ENCODE measurements around the gene PELI2.

Gene PELI2

DNA sequence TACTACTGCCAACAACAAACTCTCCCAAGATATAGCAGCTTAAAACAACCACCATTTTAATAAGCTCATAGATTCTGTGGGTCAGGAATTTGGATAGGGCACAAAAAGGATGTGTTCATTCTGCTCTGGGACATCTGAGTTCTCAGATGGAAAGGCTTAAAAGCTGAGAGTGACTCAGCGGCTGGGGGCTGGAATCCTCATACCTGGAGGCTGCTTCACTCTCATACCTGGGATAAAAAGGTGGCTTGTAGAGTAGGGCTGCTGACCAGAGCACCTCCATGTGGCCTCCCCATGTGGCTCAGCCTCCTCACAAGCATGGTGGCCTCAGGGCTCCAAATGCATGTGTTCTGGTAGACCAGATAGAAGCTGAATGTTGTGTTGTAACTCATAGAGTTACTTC lies 20.2 kb upstream of the PELI2 start:
- H3K27ac ChIP-seq (ENCODE audit: low read depth, low read length), result no peak overlapping the region
- H3K9me3 ChIP-seq (ENCODE audit: control insufficient read depth in 1 of 2, low read length in 2 of 2), result peaks cover 0 to 6% of the 10 kb centered on the region in 2 donors
- no peak overlapping the region for H3K4me3 ChIP-seq (ENCODE audit: low read depth in 1 of 2, low read length in 2 of 2)
- H3K4me1 ChIP-seq (ENCODE audit: control insufficient read depth in 1 of 2, insufficient read depth in 2 of 2, low read length in 2 of 2), result peaks cover 0 to 5% of the 10 kb centered on the region in 2 donors
- no peak overlapping the region for H3K9ac ChIP-seq (ENCODE audit: low read depth in 1 of 2, low read length in 2 of 2)
- no peaks in the 10 kb centered on the region for H3K27me3 ChIP-seq (ENCODE audit: control insufficient read depth in 1 of 2, insufficient read depth in 2 of 2, low read length in 2 of 2)
- H3K36me3 ChIP-seq (ENCODE audit: control insufficient read depth in 1 of 2, insufficient read depth in 2 of 2, low read length in 2 of 2), result no peaks in the 10 kb centered on the region

DNA sequence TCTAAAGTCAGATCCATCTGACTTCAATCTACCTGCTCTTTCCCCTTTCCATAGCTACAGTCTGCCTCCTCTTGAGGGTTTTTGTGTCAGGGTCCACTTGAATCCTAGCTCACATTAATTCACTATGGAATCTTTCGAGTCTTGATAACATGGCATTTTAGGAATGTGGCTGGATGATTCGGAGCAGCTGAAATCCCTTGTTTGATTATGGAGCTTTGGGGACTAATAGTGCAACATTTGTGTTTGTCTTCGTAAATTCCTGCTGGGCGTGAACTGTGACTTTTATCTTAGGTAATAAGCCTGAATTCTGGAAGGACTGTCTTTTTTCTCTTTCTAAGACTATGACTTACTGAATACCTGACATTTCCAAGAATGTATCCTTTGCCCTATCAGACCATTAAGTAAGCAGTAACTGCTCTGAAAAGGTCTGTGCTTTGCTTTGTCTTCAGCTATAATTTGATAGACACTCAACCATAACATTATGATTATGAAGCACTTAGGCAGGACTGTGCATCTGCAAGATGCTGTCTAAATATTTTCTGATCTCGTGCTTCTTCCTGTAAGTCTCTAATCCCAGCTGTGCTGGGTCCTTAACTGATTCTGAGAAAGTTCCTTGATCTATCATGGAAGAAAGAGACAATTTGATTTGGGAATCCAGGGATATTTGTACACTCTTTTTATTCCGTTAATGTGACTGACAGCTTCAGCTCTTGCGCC lies 19.0 kb upstream of the PELI2 start:
- no peaks in the 10 kb centered on the region for H3K27me3 ChIP-seq (ENCODE audit: control insufficient read depth in 1 of 2, insufficient read depth in 2 of 2, low read length in 2 of 2)
- H3K27ac ChIP-seq (ENCODE audit: low read depth, low read length), result no peak overlapping the region
- H3K4me1 ChIP-seq (ENCODE audit: control insufficient read depth in 1 of 2, insufficient read depth in 2 of 2, low read length in 2 of 2), result peaks cover 0 to 5% of the 10 kb centered on the region in 2 donors
- H3K4me3 ChIP-seq (ENCODE audit: low read depth in 1 of 2, low read length in 2 of 2), result no peak overlapping the region
- peaks cover 0 to 6% of the 10 kb centered on the region in 2 donors for H3K9me3 ChIP-seq (ENCODE audit: control insufficient read depth in 1 of 2, low read length in 2 of 2)
- no peak overlapping the region for H3K9ac ChIP-seq (ENCODE audit: low read depth in 1 of 2, low read length in 2 of 2)
- no peaks in the 10 kb centered on the region for H3K36me3 ChIP-seq (ENCODE audit: control insufficient read depth in 1 of 2, insufficient read depth in 2 of 2, low read length in 2 of 2)

DNA sequence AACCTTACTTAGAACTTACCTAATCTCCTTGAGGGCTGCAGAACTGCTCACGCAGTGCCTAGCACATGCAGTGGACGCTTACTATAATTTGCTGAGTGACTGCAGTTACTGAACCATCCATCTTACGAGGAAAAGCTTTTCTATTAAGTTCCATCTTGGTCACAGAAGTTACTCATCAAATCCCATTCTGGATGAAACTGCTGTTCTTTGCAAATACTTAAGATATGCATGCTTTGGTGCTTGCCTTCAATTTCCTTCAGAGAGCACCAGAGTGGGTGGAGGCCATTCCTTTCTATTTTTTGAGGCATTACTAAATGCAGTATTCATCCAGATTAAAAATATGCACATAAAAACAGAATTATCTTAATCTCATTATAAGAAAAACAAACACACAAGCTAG lies 17.7 kb upstream of the PELI2 start:
- H3K9ac ChIP-seq (ENCODE audit: low read depth in 1 of 2, low read length in 2 of 2), result no peak overlapping the region
- no peaks in the 10 kb centered on the region for H3K36me3 ChIP-seq (ENCODE audit: control insufficient read depth in 1 of 2, insufficient read depth in 2 of 2, low read length in 2 of 2)
- H3K4me1 ChIP-seq (ENCODE audit: control insufficient read depth in 1 of 2, insufficient read depth in 2 of 2, low read length in 2 of 2), result peaks cover 0 to 5% of the 10 kb centered on the region in 2 donors
- no peaks in the 10 kb centered on the region for H3K27me3 ChIP-seq (ENCODE audit: control insufficient read depth in 1 of 2, insufficient read depth in 2 of 2, low read length in 2 of 2)
- H3K9me3 ChIP-seq (ENCODE audit: control insufficient read depth in 1 of 2, low read length in 2 of 2), result peaks cover 0 to 5% of the 10 kb centered on the region in 2 donors
- H3K27ac ChIP-seq (ENCODE audit: low read depth, low read length), result no peak overlapping the region
- no peak overlapping the region for H3K4me3 ChIP-seq (ENCODE audit: low read depth in 1 of 2, low read length in 2 of 2)

DNA sequence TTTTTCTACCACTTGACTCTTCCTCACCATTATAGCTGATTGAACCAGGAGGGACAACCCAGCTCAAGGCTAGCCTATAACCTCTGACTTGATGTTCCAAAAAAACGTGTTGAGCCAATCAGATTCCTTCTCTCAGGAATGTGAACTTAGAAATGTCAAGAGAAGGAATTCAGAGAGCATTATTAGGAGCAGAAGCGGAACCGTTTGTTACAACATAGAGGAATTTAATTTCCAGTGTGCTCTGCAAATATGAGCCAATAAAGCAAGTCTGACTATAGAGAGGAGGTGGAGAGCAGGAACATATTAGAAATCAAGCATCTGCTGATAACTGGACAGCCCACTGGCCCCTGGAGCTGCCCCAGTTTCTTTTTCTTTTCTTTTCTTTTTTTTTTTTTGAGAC lies 15.3 kb upstream of the PELI2 start:
- H3K27me3 ChIP-seq (ENCODE audit: control insufficient read depth in 1 of 2, insufficient read depth in 2 of 2, low read length in 2 of 2), result no peaks in the 10 kb centered on the region
- H3K4me3 ChIP-seq (ENCODE audit: low read depth in 1 of 2, low read length in 2 of 2), result no peak overlapping the region

DNA sequence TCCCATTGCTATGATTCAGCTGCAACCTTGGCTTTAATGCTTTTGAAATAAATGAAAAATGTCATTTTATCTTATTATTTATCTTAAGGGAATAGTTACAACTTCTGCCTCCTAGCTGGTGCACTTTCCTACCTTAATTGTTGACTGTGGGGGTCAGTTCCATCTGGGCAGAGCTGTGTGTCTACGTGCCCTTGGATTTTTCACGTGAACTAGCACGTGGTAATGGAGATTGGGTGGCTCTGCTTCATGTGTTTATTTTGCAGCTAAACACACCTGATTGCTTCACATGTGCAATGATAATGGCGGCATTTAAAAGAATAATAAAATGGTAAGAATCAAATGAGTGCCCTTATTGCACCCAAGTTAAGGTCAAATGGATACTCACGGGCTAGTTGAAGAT lies 10.6 kb upstream of the PELI2 start:
- H3K27me3 ChIP-seq (ENCODE audit: control insufficient read depth in 1 of 2, insufficient read depth in 2 of 2, low read length in 2 of 2), result no peaks in the 10 kb centered on the region
- H3K9ac ChIP-seq (ENCODE audit: low read depth in 1 of 2, low read length in 2 of 2), result no peak overlapping the region
- no peak overlapping the region for H3K4me3 ChIP-seq (ENCODE audit: low read depth in 1 of 2, low read length in 2 of 2)
- no peaks in the 10 kb centered on the region for H3K4me1 ChIP-seq (ENCODE audit: control insufficient read depth in 1 of 2, insufficient read depth in 2 of 2, low read length in 2 of 2)
- H3K36me3 ChIP-seq (ENCODE audit: control insufficient read depth in 1 of 2, insufficient read depth in 2 of 2, low read length in 2 of 2), result no peaks in the 10 kb centered on the region
- H3K9me3 ChIP-seq (ENCODE audit: control insufficient read depth in 1 of 2, low read length in 2 of 2), result no peaks in the 10 kb centered on the region
- H3K27ac ChIP-seq (ENCODE audit: low read depth, low read length), result no peak overlapping the region

More for the DNA sequence above, 15.3 kb upstream of the PELI2 start:
- no peak overlapping the region for H3K9ac ChIP-seq (ENCODE audit: low read depth in 1 of 2, low read length in 2 of 2)
- peaks cover 0 to 5% of the 10 kb centered on the region in 2 donors for H3K4me1 ChIP-seq (ENCODE audit: control insufficient read depth in 1 of 2, insufficient read depth in 2 of 2, low read length in 2 of 2)
- no peaks in the 10 kb centered on the region for H3K36me3 ChIP-seq (ENCODE audit: control insufficient read depth in 1 of 2, insufficient read depth in 2 of 2, low read length in 2 of 2)
- H3K27ac ChIP-seq (ENCODE audit: low read depth, low read length), result no peak overlapping the region
- no peaks in the 10 kb centered on the region for H3K9me3 ChIP-seq (ENCODE audit: control insufficient read depth in 1 of 2, low read length in 2 of 2)

DNA sequence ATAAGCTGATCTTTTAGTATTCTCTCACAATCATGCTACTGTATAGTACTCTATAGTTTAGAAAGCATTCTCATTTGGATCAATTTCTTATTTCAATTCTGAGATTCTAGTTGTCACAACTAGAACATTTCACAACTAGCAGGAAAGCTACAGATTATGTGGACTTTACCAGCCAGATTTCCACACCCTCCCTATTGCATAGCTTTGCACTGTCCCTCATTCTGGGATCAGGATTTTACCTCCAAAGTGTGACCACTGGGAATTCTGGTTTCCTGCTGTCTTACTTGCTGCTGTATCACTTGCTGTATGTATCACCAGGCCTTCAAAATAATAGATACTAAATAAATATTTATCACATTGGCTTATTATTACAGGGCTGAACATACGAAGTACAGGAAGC lies 10.2 kb upstream of the PELI2 start:
- Histone ChIP-seq H3K9ac (ENCODE audit: low read depth in 1 of 2, low read length in 2 of 2) (no peak overlapping the region), H3K4me3 (ENCODE audit: low read depth in 1 of 2, low read length in 2 of 2) (no peak overlapping the region), H3K27ac (ENCODE audit: low read depth, low read length) (no peak overlapping the region), H3K27me3 (ENCODE audit: control insufficient read depth in 1 of 2, insufficient read depth in 2 of 2, low read length in 2 of 2) (no peaks in the 10 kb centered on the region), H3K9me3 (ENCODE audit: control insufficient read depth in 1 of 2, low read length in 2 of 2) (no peaks in the 10 kb centered on the region), H3K36me3 (ENCODE audit: control insufficient read depth in 1 of 2, insufficient read depth in 2 of 2, low read length in 2 of 2) (no peaks in the 10 kb centered on the region), H3K4me1 (ENCODE audit: control insufficient read depth in 1 of 2, insufficient read depth in 2 of 2, low read length in 2 of 2) (no peaks in the 10 kb centered on the region)

DNA sequence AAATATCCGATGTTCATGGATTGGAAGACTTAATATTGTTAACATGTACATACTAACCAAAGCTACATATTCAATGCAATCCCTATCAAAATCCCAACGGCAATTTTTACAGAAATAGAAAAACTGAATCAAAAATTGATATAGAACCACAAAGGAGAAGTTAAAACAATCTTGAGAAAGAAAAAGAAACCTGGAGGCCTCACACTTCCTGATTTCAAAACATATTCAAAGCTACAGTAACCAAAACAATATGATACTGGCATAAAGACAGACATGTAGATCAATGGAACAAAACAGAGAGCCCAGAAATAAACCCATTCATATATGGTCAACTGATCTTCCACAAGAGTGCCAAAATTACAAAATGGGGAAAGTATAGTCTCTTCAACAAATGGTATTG lies 5.4 kb upstream of the PELI2 start:
- Histone ChIP-seq H3K36me3 (ENCODE audit: control insufficient read depth in 1 of 2, insufficient read depth in 2 of 2, low read length in 2 of 2) (no peaks in the 10 kb centered on the region), H3K27me3 (ENCODE audit: control insufficient read depth in 1 of 2, insufficient read depth in 2 of 2, low read length in 2 of 2) (no peaks in the 10 kb centered on the region), H3K4me3 (ENCODE audit: low read depth in 1 of 2, low read length in 2 of 2) (no peak overlapping the region), H3K9me3 (ENCODE audit: control insufficient read depth in 1 of 2, low read length in 2 of 2) (no peaks in the 10 kb centered on the region), H3K4me1 (ENCODE audit: control insufficient read depth in 1 of 2, insufficient read depth in 2 of 2, low read length in 2 of 2) (peaks cover 0 to 8% of the 10 kb centered on the region in 2 donors), H3K27ac (ENCODE audit: low read depth, low read length) (no peak overlapping the region), H3K9ac (ENCODE audit: low read depth in 1 of 2, low read length in 2 of 2) (no peak overlapping the region)

DNA sequence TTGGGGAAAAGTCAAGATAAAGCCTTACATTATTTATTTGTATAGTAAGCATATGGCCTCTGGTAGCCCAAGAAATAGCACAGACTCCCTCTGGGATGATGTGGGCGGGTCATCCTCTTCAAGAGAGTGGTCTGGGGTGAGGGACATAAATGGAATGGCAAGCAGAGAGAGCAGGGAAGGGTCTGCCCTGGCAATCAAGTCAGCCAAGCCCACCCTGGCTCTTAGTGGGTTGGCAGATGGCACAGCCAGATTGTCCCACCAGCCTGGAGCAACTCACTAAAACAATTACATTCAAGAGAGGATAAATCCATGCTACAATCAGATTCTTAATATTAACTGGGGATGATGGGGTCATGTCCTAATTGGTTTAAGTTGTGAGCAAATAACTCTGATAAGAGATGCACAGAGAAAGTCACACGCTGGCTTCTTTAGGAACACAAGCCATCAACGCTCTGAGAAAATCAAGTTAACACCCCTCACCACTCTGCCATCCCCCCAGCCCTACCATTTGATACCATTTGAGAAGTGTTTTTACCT lies 2.8 kb upstream of the PELI2 start:
- Histone ChIP-seq H3K36me3 (ENCODE audit: control insufficient read depth in 1 of 2, insufficient read depth in 2 of 2, low read length in 2 of 2) (no peaks in the 10 kb centered on the region), H3K27me3 (ENCODE audit: control insufficient read depth in 1 of 2, insufficient read depth in 2 of 2, low read length in 2 of 2) (no peaks in the 10 kb centered on the region), H3K9me3 (ENCODE audit: control insufficient read depth in 1 of 2, low read length in 2 of 2) (no peaks in the 10 kb centered on the region), H3K27ac (ENCODE audit: low read depth, low read length) (no peak overlapping the region), H3K4me3 (ENCODE audit: low read depth in 1 of 2, low read length in 2 of 2) (no peak overlapping the region), H3K4me1 (ENCODE audit: control insufficient read depth in 1 of 2, insufficient read depth in 2 of 2, low read length in 2 of 2) (peaks cover 2 to 11% of the 10 kb centered on the region in 2 donors), H3K9ac (ENCODE audit: low read depth in 1 of 2, low read length in 2 of 2) (no peak overlapping the region)

DNA sequence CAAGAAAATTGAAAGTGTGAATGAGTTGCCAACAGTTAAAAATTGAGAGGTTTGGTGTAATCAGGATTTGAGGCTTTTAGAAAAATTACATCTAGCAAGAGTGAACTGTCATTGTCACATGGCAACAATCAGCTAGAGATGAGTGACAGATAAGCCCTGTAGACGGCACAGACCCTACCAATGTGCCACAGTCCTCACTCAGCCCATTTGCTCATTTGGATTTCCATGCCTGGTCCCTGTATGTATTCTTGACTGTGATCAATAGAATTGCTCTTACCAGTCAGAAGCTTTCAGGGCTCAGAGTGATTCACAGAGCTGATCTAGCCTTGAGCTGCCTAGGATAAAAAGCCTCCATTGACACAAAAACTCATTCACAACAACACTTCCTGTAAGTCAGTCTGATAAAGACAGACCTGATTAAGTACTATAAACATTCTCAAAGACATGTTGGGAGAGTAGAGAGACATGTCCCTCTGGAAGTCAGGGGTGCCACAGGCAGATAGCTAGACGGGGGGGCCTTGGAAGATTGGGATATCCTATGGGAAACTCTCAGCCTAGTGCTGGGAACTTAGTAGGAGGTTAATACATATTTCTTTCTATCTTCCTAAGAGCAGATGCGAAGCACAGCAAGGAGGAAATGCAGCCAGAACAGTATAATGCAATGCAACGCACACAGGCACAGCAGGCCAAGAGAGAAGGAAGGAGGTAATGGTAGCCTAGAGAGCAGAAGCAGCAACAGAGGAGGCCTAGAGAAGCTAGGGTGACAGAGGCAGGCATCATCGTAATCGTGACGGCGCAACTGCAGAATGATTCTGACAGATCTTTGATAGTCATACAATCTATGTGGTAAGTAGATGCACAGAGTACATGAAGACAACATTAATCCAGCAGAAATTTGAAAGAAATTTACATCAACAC lies 2.0 kb upstream of the PELI2 start:
- no peak overlapping the region for H3K27ac ChIP-seq (ENCODE audit: low read depth, low read length)

DNA sequence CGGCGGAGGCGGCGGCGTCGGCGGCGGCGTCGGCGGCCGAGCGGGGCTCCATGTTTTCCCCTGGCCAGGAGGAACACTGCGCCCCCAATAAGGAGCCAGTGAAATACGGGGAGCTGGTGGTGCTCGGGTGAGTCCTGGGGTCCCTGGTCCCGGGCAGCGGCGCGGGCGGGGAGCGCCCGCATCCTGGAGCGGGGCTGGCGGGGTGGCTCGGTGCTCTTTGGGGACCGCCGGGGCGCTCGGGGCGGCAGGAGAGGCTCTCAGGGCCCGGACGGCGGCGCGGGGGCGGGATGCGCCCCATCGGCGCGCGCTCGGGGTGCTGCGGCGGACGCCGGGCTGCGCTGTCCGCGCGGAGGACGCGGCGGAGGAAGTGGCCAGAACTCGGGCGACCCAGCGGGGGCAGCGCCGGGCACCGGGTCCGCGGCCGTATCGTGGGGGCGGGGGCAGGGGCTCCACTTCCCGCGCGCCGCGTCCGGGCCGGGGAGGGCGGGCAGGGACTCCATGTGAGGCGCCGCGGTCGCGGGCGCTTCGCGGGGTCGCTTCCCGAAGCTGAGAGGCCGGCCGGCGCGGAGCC lies 485 bp downstream of the PELI2 start:
- no peaks in the 10 kb centered on the region for H3K27me3 ChIP-seq (ENCODE audit: control insufficient read depth in 1 of 2, insufficient read depth in 2 of 2, low read length in 2 of 2)
- H3K9ac ChIP-seq (ENCODE audit: low read depth in 1 of 2, low read length in 2 of 2), result peak overlapping the region; percentile 69 to 77
- H3K4me1 ChIP-seq (ENCODE audit: control insufficient read depth in 1 of 2, insufficient read depth in 2 of 2, low read length in 2 of 2), result peaks cover 7 to 14% of the 10 kb centered on the region in 2 donors
- H3K4me3 ChIP-seq (ENCODE audit: low read depth in 1 of 2, low read length in 2 of 2), result peak overlapping the region; percentile 83 to 90
- H3K27ac ChIP-seq (ENCODE audit: low read depth, low read length), result peak overlapping the region; percentile 88
- H3K36me3 ChIP-seq (ENCODE audit: control insufficient read depth in 1 of 2, insufficient read depth in 2 of 2, low read length in 2 of 2), result no peaks in the 10 kb centered on the region
- H3K9me3 ChIP-seq (ENCODE audit: control insufficient read depth in 1 of 2, low read length in 2 of 2), result no peaks in the 10 kb centered on the region

More for the DNA sequence above, 2.0 kb upstream of the PELI2 start:
- H3K36me3 ChIP-seq (ENCODE audit: control insufficient read depth in 1 of 2, insufficient read depth in 2 of 2, low read length in 2 of 2), result no peaks in the 10 kb centered on the region
- H3K27me3 ChIP-seq (ENCODE audit: control insufficient read depth in 1 of 2, insufficient read depth in 2 of 2, low read length in 2 of 2), result no peaks in the 10 kb centered on the region
- H3K9me3 ChIP-seq (ENCODE audit: control insufficient read depth in 1 of 2, low read length in 2 of 2), result no peaks in the 10 kb centered on the region
- no peak overlapping the region for H3K4me3 ChIP-seq (ENCODE audit: low read depth in 1 of 2, low read length in 2 of 2)
- peaks cover 7 to 14% of the 10 kb centered on the region in 2 donors for H3K4me1 ChIP-seq (ENCODE audit: control insufficient read depth in 1 of 2, insufficient read depth in 2 of 2, low read length in 2 of 2)
- no peak overlapping the region for H3K9ac ChIP-seq (ENCODE audit: low read depth in 1 of 2, low read length in 2 of 2)

Measured in duodenal mucosa (tissue), 2 donors.